Vagina (tissue), 2 donors: ENCODE measurements around the gene SIGLEC9.

ENCODE experiments used
- POLR2A ChIP-seq, 2 donors: fragments of 450-650 bp; IDR thresholded peaks; one replicate each; pipeline ENCODE4 v1.6.1; 2017; ENCODE audit warnings: antibody characterized with exemption in 2 of 2, mild to moderate bottlenecking in 2 of 2, moderate library complexity in 2 of 2
- POLR2AphosphoS5 ChIP-seq, 2 donors: sonication (generic); formaldehyde crosslinking; IDR thresholded peaks; one replicate each; pipeline ENCODE4 v1.9.0; 2017; ENCODE audit warnings: antibody characterized with exemption in 2 of 2, mild to moderate bottlenecking in 2 of 2, low read depth in 1 of 2; ENCODE audit not compliant: insufficient read depth in 1 of 2
- TF ChIP-seq, protein P1 (sequence below), 3 experiments: fragments of 450-650 bp in 2 of 3; fragments of 200-600 bp in 1 of 3; sonication (generic) in 1 of 3; IDR thresholded peaks; one replicate each; pipeline ENCODE4 v1.5.1; 2017 to 2019; ENCODE audit warnings: antibody characterized with exemption in 3 of 3, mild to moderate bottlenecking in 2 of 3, moderate library complexity in 2 of 3

DNA sequence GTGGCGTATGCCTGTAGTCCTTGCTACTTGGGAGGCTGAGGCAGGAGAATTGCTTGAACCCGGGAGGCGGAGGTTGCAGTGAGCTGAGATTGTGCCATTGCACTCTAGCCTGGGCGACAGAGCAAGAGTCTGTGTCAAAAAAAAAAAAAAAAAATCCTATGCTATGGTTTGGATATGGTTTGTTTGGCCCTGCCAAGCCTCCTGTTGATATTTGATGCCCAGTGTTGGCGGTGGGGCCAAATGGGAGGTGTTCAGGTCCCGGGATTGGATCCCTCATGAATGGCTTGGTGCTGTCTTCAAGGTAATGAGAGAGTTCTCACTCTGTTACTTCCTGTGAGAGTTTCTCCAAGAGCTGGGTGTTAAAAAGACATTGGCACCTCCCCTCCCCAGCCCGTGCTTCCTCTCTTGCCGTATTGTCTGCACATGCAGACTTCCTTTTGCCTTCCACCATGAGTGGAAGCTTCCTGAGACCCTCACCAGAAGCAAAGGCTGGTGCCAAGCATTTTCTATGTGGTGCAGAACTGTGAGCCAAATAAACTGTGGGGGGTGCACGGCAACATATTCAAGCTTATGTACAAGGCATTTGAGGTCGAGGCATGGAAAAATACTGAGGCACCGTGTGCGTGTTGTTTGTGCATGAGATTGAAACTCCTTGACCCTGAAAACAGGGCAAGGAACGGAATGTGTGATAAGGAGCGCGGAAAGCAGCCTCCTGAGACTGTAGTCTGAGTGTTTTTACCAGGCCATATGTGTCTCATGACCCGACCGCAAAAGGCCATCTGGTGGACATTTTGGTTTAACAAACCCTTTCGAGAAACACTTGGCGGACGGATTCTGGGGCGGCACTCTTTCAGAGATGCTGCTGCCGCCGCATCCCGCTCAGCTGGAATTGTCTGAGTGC is 7.3 kb downstream of the SIGLEC9 start:
- TF ChIP-seq, protein P1, sequence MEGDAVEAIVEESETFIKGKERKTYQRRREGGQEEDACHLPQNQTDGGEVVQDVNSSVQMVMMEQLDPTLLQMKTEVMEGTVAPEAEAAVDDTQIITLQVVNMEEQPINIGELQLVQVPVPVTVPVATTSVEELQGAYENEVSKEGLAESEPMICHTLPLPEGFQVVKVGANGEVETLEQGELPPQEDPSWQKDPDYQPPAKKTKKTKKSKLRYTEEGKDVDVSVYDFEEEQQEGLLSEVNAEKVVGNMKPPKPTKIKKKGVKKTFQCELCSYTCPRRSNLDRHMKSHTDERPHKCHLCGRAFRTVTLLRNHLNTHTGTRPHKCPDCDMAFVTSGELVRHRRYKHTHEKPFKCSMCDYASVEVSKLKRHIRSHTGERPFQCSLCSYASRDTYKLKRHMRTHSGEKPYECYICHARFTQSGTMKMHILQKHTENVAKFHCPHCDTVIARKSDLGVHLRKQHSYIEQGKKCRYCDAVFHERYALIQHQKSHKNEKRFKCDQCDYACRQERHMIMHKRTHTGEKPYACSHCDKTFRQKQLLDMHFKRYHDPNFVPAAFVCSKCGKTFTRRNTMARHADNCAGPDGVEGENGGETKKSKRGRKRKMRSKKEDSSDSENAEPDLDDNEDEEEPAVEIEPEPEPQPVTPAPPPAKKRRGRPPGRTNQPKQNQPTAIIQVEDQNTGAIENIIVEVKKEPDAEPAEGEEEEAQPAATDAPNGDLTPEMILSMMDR (IDR thresholded peaks at IDR 0.05): no peak
- TF ChIP-seq POLR2AphosphoS5 (IDR thresholded peaks at IDR 0.05; ENCODE audit: insufficient read depth in 1 of 2, low read depth in 1 of 2) (no peak), POLR2A (IDR thresholded peaks at IDR 0.05) (no peak)
